ENCODE results near the gene SRP19.

DNA sequence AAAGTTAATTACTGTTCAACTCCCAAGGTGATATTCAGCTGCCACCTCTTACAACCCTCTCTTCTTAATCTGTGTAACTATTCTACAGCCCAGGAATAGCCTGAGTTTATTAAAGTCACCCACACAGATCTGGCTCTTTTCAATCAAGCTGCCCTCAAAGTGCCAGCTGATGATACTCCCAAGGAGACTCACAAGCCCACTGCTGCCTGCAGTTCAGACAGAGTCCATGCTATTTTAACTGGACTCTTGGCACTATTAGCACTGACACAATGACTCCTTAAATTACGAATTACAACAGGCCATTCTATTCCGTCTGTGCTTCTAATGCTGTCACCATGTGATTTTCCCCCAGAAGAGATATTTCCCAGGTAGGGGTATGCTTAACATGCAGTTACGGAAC, 34.6 kb downstream of the SRP19 start:
- TF ChIP-seq, protein P1, sequence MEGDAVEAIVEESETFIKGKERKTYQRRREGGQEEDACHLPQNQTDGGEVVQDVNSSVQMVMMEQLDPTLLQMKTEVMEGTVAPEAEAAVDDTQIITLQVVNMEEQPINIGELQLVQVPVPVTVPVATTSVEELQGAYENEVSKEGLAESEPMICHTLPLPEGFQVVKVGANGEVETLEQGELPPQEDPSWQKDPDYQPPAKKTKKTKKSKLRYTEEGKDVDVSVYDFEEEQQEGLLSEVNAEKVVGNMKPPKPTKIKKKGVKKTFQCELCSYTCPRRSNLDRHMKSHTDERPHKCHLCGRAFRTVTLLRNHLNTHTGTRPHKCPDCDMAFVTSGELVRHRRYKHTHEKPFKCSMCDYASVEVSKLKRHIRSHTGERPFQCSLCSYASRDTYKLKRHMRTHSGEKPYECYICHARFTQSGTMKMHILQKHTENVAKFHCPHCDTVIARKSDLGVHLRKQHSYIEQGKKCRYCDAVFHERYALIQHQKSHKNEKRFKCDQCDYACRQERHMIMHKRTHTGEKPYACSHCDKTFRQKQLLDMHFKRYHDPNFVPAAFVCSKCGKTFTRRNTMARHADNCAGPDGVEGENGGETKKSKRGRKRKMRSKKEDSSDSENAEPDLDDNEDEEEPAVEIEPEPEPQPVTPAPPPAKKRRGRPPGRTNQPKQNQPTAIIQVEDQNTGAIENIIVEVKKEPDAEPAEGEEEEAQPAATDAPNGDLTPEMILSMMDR (IDR thresholded peaks at IDR 0.05 in 8 of 11, conservative IDR thresholded peaks at IDR 0.05 in 3 of 11), result no peak
- TF ChIP-seq POLR2A (IDR thresholded peaks at IDR 0.05), result no peak
